Measurements from ENCODE around the gene LMBRD2.

The LMBRD2 gene

DNA sequence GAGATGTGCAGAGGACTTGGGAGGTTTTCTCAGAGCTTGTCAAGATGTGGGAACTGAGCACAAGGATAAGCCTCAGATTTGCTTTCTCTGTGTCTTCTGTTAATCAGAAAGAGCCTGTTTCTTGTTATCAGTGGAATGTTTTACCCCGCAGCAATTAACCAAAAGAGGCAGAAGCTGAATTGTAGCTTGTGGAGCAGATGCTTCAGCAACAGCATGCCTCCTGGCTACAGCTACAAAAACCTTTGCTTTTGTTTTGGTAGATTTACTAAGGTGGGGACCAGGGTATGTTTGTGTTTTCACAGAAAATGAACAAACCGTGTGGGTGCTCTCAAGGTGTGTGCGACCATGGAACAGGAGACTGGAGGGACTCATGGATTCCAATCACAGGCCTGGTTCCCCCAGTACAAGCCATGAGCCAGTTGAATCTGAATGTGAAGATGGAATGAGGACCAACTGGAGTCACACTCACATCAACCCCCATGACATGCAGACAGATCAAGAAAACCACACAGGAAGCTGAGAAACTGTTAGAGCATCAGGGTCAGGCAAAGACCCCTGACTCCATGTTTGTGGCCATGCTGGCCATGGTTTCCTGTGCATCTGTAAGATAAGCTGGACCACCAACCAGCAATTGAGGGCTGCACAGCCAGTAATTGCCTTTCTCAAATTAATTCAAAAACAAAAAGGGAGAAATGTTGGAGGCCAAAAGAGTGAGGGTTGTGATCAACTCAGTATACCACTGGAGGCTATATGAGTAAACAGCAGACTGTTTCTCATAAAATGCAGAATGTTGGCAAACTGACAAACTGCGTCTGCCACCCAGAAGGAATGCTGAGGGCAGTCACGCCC, 91.9 kb downstream of the LMBRD2 start:
- H3K27ac Mint-ChIP-seq: no peak overlapping the region
- no peak for DNase-seq (ENCODE audit: low spot score)
- H3K9me3 Mint-ChIP-seq: no peaks in the 10 kb centered on the region
- peaks cover 2% of the 10 kb centered on the region for H3K4me1 Mint-ChIP-seq (ENCODE audit: low read depth)
- no peaks in the 10 kb centered on the region for H3K36me3 Mint-ChIP-seq (ENCODE audit: low read depth)
- peaks cover 11% of the 10 kb centered on the region for H3K27me3 Mint-ChIP-seq (ENCODE audit: low read depth)
- H3K4me3 Mint-ChIP-seq: no peak overlapping the region

DNA sequence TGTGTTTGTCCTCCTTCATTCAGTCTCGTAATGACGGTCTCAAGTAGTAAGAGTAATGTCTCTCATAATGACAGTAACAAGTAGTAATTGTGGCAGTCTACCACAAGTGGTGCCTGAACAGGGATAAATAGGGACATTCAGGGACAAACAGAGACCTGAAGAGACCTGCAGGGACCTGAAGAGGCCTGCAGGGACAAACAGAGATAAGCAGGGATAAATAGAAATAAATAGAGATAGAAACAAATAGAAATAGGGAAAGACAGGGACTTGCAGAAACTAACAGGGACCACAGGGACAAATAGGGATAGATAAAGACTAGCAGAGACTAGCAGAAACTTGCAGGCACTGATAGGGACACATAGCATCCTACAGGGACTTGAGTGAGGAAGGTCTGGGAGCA, 92.9 kb downstream of the LMBRD2 start:
- H3K36me3 Mint-ChIP-seq (ENCODE audit: low read depth): no peaks in the 10 kb centered on the region
- H3K4me3 Mint-ChIP-seq: no peak overlapping the region
- H3K9me3 Mint-ChIP-seq: no peaks in the 10 kb centered on the region
- H3K27ac Mint-ChIP-seq: no peak overlapping the region
- peaks cover 5% of the 10 kb centered on the region for H3K27me3 Mint-ChIP-seq (ENCODE audit: low read depth)
- DNase-seq (ENCODE audit: low spot score): no peak
- H3K4me1 Mint-ChIP-seq (ENCODE audit: low read depth): peaks cover 2% of the 10 kb centered on the region

- Mint-ChIP-seq H3K36me3 (ENCODE audit: low read depth) (no peaks in the 10 kb centered on the region), H3K27ac (no peak overlapping the region), H3K27me3 (ENCODE audit: low read depth) (peaks cover 7% of the 10 kb centered on the region), H3K4me1 (ENCODE audit: low read depth) (peaks cover 2% of the 10 kb centered on the region), H3K4me3 (no peak overlapping the region), H3K9me3 (no peaks in the 10 kb centered on the region)
- DNase-seq (ENCODE audit: low spot score): no peak
These were observed 94.3 kb downstream of the LMBRD2 start for GRCh38 chr5:36057386-36057785.

DNA sequence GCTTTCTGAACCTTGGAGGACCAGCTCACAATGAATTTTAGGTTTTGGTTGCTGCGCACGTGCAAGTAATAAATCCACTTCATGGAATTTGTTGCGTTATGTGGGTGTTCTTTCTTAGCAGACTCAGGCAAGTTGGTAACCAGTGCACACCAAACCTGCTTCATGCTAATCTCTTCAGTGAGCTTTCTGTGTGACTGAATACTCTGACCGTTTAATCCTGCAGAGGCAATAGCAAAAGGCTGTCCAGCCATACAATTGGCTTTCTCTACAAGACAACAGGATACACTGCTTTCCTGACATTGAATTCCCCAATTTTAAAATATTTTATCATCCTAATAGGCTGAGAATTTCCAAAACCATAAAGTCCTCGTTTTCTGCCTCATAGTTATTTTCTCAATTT, 95.3 kb downstream of the LMBRD2 start:
- no peaks in the 10 kb centered on the region for H3K36me3 Mint-ChIP-seq (ENCODE audit: low read depth)
- no peak overlapping the region for H3K27ac Mint-ChIP-seq
- H3K9me3 Mint-ChIP-seq: no peaks in the 10 kb centered on the region
- H3K27me3 Mint-ChIP-seq (ENCODE audit: low read depth): peaks cover 7% of the 10 kb centered on the region
- H3K4me3 Mint-ChIP-seq: no peak overlapping the region
- no peak for DNase-seq (ENCODE audit: low spot score)
- H3K4me1 Mint-ChIP-seq (ENCODE audit: low read depth): peaks cover 2% of the 10 kb centered on the region

DNA sequence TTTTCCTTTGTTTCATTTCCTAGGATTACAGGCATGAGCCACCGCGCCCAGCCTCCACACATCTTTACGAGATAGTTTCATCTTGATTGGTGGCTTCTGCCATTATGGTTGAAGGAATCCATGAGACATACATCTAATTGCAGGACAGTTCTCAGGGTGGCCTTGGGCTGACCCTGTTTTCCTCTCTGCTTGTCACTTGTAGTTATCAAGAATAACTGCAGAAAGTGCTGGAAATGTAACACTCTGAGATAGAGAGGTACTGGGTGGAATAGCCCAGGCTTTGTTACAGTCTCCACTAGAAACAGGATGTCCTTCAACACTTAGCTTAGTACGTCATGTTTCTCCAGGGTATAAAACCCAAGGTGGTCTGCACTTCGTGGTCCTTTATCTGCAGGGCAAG, 95.7 kb downstream of the LMBRD2 start:
- Mint-ChIP-seq H3K27me3 (ENCODE audit: low read depth) (peaks cover 9% of the 10 kb centered on the region), H3K4me3 (no peak overlapping the region), H3K36me3 (ENCODE audit: low read depth) (no peaks in the 10 kb centered on the region), H3K9me3 (no peaks in the 10 kb centered on the region), H3K27ac (no peak overlapping the region), H3K4me1 (ENCODE audit: low read depth) (peaks cover 2% of the 10 kb centered on the region)
- DNase-seq (ENCODE audit: low spot score): no peak

DNA sequence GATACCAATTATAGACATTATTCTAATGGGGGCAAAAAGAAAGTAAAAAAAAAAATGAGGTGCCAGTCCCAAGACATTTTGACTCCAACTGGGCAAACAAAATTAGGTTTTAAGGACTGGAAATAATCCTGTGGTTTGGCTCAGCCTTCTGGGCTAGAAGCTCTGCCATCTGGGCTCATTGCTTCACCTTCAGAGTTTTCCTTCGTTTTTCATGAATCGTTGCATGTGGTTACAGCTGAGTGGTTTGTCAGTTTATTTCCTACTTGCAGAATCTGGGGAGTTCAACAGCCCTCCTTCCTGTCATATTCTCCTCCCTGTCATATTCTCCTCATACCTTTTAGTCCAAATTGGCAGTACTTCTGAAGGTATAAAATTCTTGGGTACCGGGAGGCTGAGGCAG, 97.0 kb downstream of the LMBRD2 start:
- no peak for DNase-seq (ENCODE audit: low spot score)
- no peaks in the 10 kb centered on the region for H3K4me1 Mint-ChIP-seq (ENCODE audit: low read depth)
- no peak overlapping the region for H3K4me3 Mint-ChIP-seq
- H3K36me3 Mint-ChIP-seq (ENCODE audit: low read depth): no peaks in the 10 kb centered on the region
- no peak overlapping the region for H3K27ac Mint-ChIP-seq
- no peaks in the 10 kb centered on the region for H3K9me3 Mint-ChIP-seq
- peaks cover 11% of the 10 kb centered on the region for H3K27me3 Mint-ChIP-seq (ENCODE audit: low read depth)

GRCh38 chr5:36052538-36052937, 99.1 kb downstream of the LMBRD2 start:
- Mint-ChIP-seq H3K4me1 (ENCODE audit: low read depth) (no peaks in the 10 kb centered on the region), H3K27ac (no peak overlapping the region), H3K9me3 (no peaks in the 10 kb centered on the region), H3K36me3 (ENCODE audit: low read depth) (no peaks in the 10 kb centered on the region), H3K27me3 (ENCODE audit: low read depth) (peaks cover 11% of the 10 kb centered on the region), H3K4me3 (no peak overlapping the region)
- DNase-seq (ENCODE audit: low spot score): no peak

GRCh38 chr5:36049949-36050348, 101.7 kb downstream of the LMBRD2 start:
- Mint-ChIP-seq H3K4me3 (no peak overlapping the region), H3K4me1 (ENCODE audit: low read depth) (no peaks in the 10 kb centered on the region), H3K36me3 (ENCODE audit: low read depth) (no peaks in the 10 kb centered on the region), H3K27me3 (ENCODE audit: low read depth) (peaks cover 8% of the 10 kb centered on the region), H3K27ac (no peak overlapping the region), H3K9me3 (no peaks in the 10 kb centered on the region)
- no peak for DNase-seq (ENCODE audit: low spot score)
